ENCODE data around the gene SLC38A10. TPM values are rescaled to one million over a fixed set of nuclear protein-coding genes. Genes with fewer than 3 reads are reported as not detected.
A peak's percentile ranks its signal among the peaks of the same experiment; 100 is the strongest.

SLC38A10 gene
- 35.9 and 39.2 TPM in 2 replicates for polyA plus RNA-seq (2013)

DNA sequence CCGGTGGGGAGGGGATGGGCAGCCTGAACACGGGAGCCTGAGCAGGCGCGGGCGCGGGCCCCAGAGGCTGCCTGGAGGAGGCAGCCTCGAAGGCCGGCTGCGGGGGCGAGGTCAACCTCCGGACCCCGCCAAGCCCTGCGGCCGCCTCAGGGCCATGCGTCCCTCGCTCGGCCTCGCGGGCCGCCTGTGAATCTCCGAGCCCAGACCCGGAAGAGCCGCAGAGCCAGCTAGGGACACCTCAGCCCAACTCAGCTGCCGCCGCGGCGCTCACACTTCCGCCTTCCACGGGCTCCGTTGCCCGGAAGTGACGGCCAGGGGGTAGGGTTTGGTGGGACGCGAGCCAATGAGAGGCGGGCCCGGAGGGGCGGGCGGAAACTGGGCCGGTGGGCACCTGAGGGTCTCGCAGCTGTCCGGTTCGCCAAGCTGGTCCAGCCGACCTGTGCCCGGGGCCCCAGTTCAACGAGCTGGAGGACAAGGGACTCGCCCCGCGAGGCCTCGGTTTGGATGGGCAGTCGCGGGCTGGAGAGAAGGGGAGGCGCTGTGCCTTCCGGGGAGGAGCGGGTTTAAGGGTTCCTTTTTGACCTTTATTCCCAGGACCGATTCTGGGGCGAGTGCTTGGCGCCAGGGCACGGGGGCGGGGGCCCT lies at the start of gene SLC38A10:
SLC38A10 (minus strand) TSS at position 277 of the 645 bp plus-strand sequence. CDS start 386 bp downstream, outside the sequence.
- Histone ChIP-seq H3K4ac (ENCODE audit: low read depth, low read length) (peak within 1 kb of the TSS; percentile 66), H2BK12ac (ENCODE audit: low read length) (no peak within 1 kb of the TSS), H4K8ac (ENCODE audit: low read depth, low read length) (peak within 1 kb of the TSS; percentile 98), H3K79me2 (ENCODE audit: control insufficient read depth, insufficient read depth, low read length, poor library complexity) (peaks cover 13% of the 10 kb centered on the region), H3K23ac (ENCODE audit: low read length) (no peak within 1 kb of the TSS), H3K9me3 (ENCODE audit: insufficient read depth, low read depth, low read length) (peaks cover 1% of the 10 kb centered on the region), H2AK5ac (ENCODE audit: low read length) (peak within 1 kb of the TSS; percentile 87), H3K18ac (ENCODE audit: low read length) (peak within 1 kb of the TSS; percentile 85), H3K27ac (ENCODE audit: low read depth, low read length) (peak within 1 kb of the TSS; percentile 69), H3K4me3 (ENCODE audit: low read depth, low read length) (peak within 1 kb of the TSS; percentile 83), H3K9ac (ENCODE audit: low read length) (peak within 1 kb of the TSS; percentile 89), H3K14ac (ENCODE audit: low read length) (peak within 1 kb of the TSS; percentile 90), H4K12ac (ENCODE audit: low read depth, low read length) (peak within 1 kb of the TSS; percentile 88), H2AFZ (ENCODE audit: insufficient read depth, low read length, poor library complexity) (peak within 1 kb of the TSS; percentile 80), H4K91ac (ENCODE audit: low read depth, low read length) (peak within 1 kb of the TSS; percentile 83), H3K79me1 (ENCODE audit: low read length) (peaks cover 11% of the 10 kb centered on the region), H2BK5ac (ENCODE audit: low read depth, low read length, poor library complexity) (peak within 1 kb of the TSS; percentile 73), H3K4me2 (ENCODE audit: low read length) (peak within 1 kb of the TSS; percentile 82), H3K27me3 (ENCODE audit: insufficient read depth, low read length) (no peaks in the 10 kb centered on the region), H3K4me1 (ENCODE audit: control insufficient read depth in 1 of 2, insufficient read depth in 2 of 2, low read length in 2 of 2) (peaks cover 5 to 14% of the 10 kb centered on the region in 2 experiments), H3K36me3 (ENCODE audit: control insufficient read depth in 1 of 2, insufficient read depth in 2 of 2, low read length in 2 of 2) (peaks cover 0 to 3% of the 10 kb centered on the region in 2 experiments), H2BK120ac (ENCODE audit: insufficient read depth, low read length, poor library complexity) (peak within 1 kb of the TSS; percentile 62)
- no CpG with 5 or more reads among the region's 59 CpGs for WGBS (ENCODE audit: extremely low coverage, insufficient coverage, insufficient read length)
- DNase-seq: peak; percentile 92 to 96

GRCh38 chr17:81342269-81343070 lies 47.4 kb upstream of the SLC38A10 start:
- WGBS (ENCODE audit: extremely low coverage, insufficient coverage, insufficient read length): no CpG with 5 or more reads among the region's 55 CpGs
- H3K27ac ChIP-seq (ENCODE audit: low read depth, low read length): no peak overlapping the region
- H4K12ac ChIP-seq (ENCODE audit: low read depth, low read length): peak overlapping the region; percentile 1
- H2BK120ac ChIP-seq (ENCODE audit: insufficient read depth, low read length, poor library complexity): peak overlapping the region; percentile 33
- H3K36me3 ChIP-seq (ENCODE audit: control insufficient read depth in 1 of 2, insufficient read depth in 2 of 2, low read length in 2 of 2): peaks cover 4 to 8% of the 10 kb centered on the region in 2 experiments
- H3K4me1 ChIP-seq (ENCODE audit: control insufficient read depth in 1 of 2, insufficient read depth in 2 of 2, low read length in 2 of 2): peaks cover 21 to 34% of the 10 kb centered on the region in 2 experiments
- H3K79me2 ChIP-seq (ENCODE audit: control insufficient read depth, insufficient read depth, low read length, poor library complexity): peaks cover 35% of the 10 kb centered on the region
- H3K14ac ChIP-seq (ENCODE audit: low read length): peak overlapping the region; percentile 22
- H3K18ac ChIP-seq (ENCODE audit: low read length): peak overlapping the region; percentile 13
- H2BK5ac ChIP-seq (ENCODE audit: low read depth, low read length, poor library complexity): no peak overlapping the region
- peak overlapping the region; percentile 10 for H4K8ac ChIP-seq (ENCODE audit: low read depth, low read length)
- no peak overlapping the region for H2AFZ ChIP-seq (ENCODE audit: insufficient read depth, low read length, poor library complexity)
- no peak for DNase-seq
- no peak overlapping the region for H2BK12ac ChIP-seq (ENCODE audit: low read length)
- peak overlapping the region; percentile 17 for H2AK5ac ChIP-seq (ENCODE audit: low read length)
- H3K9ac ChIP-seq (ENCODE audit: low read length): peak overlapping the region; percentile 96
- peak overlapping the region; percentile 85 for H3K4me2 ChIP-seq (ENCODE audit: low read length)
- no peak overlapping the region for H3K23ac ChIP-seq (ENCODE audit: low read length)
- H3K9me3 ChIP-seq (ENCODE audit: insufficient read depth, low read depth, low read length): peaks cover 1% of the 10 kb centered on the region
- H3K27me3 ChIP-seq (ENCODE audit: insufficient read depth, low read length): peaks cover 13% of the 10 kb centered on the region
- H3K4me3 ChIP-seq (ENCODE audit: low read depth, low read length): peak overlapping the region; percentile 68
- peak overlapping the region; percentile 70 for H4K91ac ChIP-seq (ENCODE audit: low read depth, low read length)
- peaks cover 46% of the 10 kb centered on the region for H3K79me1 ChIP-seq (ENCODE audit: low read length)
- H3K4ac ChIP-seq (ENCODE audit: low read depth, low read length): peak overlapping the region; percentile 98

DNA sequence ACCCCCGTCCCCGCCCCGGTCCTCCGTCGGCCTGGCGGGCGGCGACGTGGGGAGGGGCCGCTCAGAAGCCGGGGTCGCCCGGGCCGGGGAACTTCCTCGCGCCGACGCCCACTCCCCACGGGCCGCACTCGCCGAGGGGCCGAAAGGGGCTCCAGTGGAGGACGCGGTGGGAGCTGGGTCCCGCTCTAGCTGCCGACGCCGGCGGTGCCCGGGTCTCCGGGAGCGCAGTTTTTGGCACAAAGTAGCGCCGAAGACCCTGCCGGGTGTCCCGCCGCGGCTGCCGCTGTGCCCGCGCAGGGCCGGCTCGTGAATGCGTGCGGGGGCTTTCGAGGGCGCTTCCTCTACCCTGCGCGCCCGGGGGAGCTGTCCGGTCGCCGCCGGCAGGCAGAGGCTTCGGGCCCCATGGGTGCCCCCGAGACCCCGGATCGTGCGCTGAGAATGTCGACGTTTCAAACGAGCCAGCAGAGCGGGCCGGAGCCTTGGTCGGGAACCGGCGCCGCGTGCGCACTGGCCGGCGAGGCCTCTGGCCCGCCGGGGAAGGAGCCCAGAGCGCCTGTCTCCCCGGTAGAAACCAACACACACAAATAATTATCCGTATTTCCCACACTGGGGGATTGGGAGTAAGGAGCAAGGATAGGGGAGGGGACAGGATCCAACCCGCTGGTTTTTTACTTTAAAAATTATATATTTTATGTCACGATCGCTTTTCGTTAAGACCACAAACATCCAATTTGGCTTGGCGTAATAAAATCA lies 46.6 kb upstream of the SLC38A10 start:
- Histone ChIP-seq H2BK120ac (ENCODE audit: insufficient read depth, low read length, poor library complexity) (peak overlapping the region; percentile 44), H3K79me2 (ENCODE audit: control insufficient read depth, insufficient read depth, low read length, poor library complexity) (peaks cover 35% of the 10 kb centered on the region), H3K18ac (ENCODE audit: low read length) (peak overlapping the region; percentile 28), H4K91ac (ENCODE audit: low read depth, low read length) (no peak overlapping the region), H3K4me2 (ENCODE audit: low read length) (peak overlapping the region; percentile 85), H3K27ac (ENCODE audit: low read depth, low read length) (no peak overlapping the region), H2BK5ac (ENCODE audit: low read depth, low read length, poor library complexity) (no peak overlapping the region), H3K4me3 (ENCODE audit: low read depth, low read length) (peak overlapping the region; percentile 30), H2AK5ac (ENCODE audit: low read length) (no peak overlapping the region), H2BK12ac (ENCODE audit: low read length) (no peak overlapping the region), H3K27me3 (ENCODE audit: insufficient read depth, low read length) (peaks cover 13% of the 10 kb centered on the region), H3K36me3 (ENCODE audit: control insufficient read depth in 1 of 2, insufficient read depth in 2 of 2, low read length in 2 of 2) (peaks cover 4 to 8% of the 10 kb centered on the region in 2 experiments), H3K23ac (ENCODE audit: low read length) (no peak overlapping the region), H3K4ac (ENCODE audit: low read depth, low read length) (peak overlapping the region; percentile 69), H3K9ac (ENCODE audit: low read length) (peak overlapping the region; percentile 64), H3K14ac (ENCODE audit: low read length) (no peak overlapping the region), H2AFZ (ENCODE audit: insufficient read depth, low read length, poor library complexity) (no peak overlapping the region), H4K12ac (ENCODE audit: low read depth, low read length) (peak overlapping the region; percentile 39), H4K8ac (ENCODE audit: low read depth, low read length) (peak overlapping the region; percentile 55), H3K9me3 (ENCODE audit: insufficient read depth, low read depth, low read length) (peaks cover 1% of the 10 kb centered on the region), H3K4me1 (ENCODE audit: control insufficient read depth in 1 of 2, insufficient read depth in 2 of 2, low read length in 2 of 2) (peaks cover 18 to 31% of the 10 kb centered on the region in 2 experiments), H3K79me1 (ENCODE audit: low read length) (peaks cover 44% of the 10 kb centered on the region)
- DNase-seq: no peak
- WGBS (ENCODE audit: extremely low coverage, insufficient coverage, insufficient read length): no CpG with 5 or more reads among the region's 83 CpGs
